Prostate gland (tissue), 2 donors: ENCODE data around the gene CNTLN. TPM values are rescaled to one million over a fixed set of nuclear protein-coding genes. Genes with fewer than 3 reads are reported as not detected.

ENCODE experiments used
- DNase-seq: peaks from one replicate; pipeline ENCODE4 v3.0.0-alpha.2; 2019; ENCODE audit warnings: low spot score
- H3K27ac ChIP-seq, 2 donors: fragments of 200-600 bp; sonication (generic); 2 replicates each; pipeline ENCODE4 v1.5.1; 2017 to 2019
- H3K27me3 ChIP-seq: fragments of 200-600 bp; sonication (generic); replicated peaks from 2 replicates; pipeline ENCODE4 v1.5.1; 2019; ENCODE audit not compliant: insufficient read depth
- H3K36me3 ChIP-seq, 2 donors: fragments of 200-600 bp; sonication (generic); 1 replicate in 1 of 2; 2 replicates in 1 of 2; pipeline versions ENCODE4 v1.5.1 to v1.8.1; 2017 to 2019
- H3K4me1 ChIP-seq: fragments of 200-600 bp; sonication (generic); replicated peaks from 2 replicates; pipeline ENCODE4 v1.5.1; 2019
- H3K4me3 ChIP-seq, 2 donors: fragments of 200-600 bp; sonication (generic); 2 replicates each; pipeline ENCODE4 v1.5.1; 2017 to 2019
- H3K9me3 ChIP-seq: fragments of 200-600 bp; sonication (generic); 2 replicates; pipeline ENCODE4 v1.5.1; 2017
- CTCF ChIP-seq, 4 experiments: fragments of 200-600 bp in 2 of 4; fragments of 450-650 bp in 2 of 4; sonication (generic) in 2 of 4; IDR thresholded peaks; 1 replicate in 3 of 4; 2 replicates in 1 of 4; pipeline ENCODE4 v1.5.1; 2016 to 2019; ENCODE audit warnings: antibody characterized with exemption in 4 of 4, mild to moderate bottlenecking in 2 of 4, moderate library complexity in 2 of 4
- POLR2A ChIP-seq: fragments of 450-650 bp; IDR thresholded peaks from one replicate; pipeline ENCODE4 v1.6.1; 2016; ENCODE audit warnings: antibody characterized with exemption, mild to moderate bottlenecking
- POLR2AphosphoS5 ChIP-seq: sonication (generic); formaldehyde crosslinking; IDR thresholded peaks from one replicate; pipeline ENCODE4 v1.6.1; 2017; ENCODE audit warnings: antibody characterized with exemption
- WGBS: methylation state at CpG from one replicate; pipeline ENCODE4 v1.1.5; 2018; 5-methylcytosine and 5-hydroxymethylcytosine counted together
- intact Hi-C: fragments of 100-400 bp; cut with DNase I; formaldehyde crosslinking; loops from one replicate; pipeline ENCODE4 v1.14.2; 2022
- total RNA-seq, 2 donors: library from RNA; depleted of rRNA; stranded (reverse); fragments of >200 nt; gene quantifications; one replicate each; pipeline ENCODE4 v1.1.0, GENCODE V29; 2016

CNTLN gene
- total RNA-seq, 2 donors from 2014 or later, result 4.1 to 12.9 TPM

- H3K4me1 ChIP-seq, result no peaks in the 10 kb centered on the region
- intact Hi-C loops, result no loop called here
- H3K36me3 ChIP-seq, result no peaks in the 10 kb centered on the region
- no peak for TF ChIP-seq CTCF (IDR thresholded peaks at IDR 0.05)
- TF ChIP-seq POLR2AphosphoS5, result no peak
- no peak for TF ChIP-seq POLR2A
- 80% methylated on average over 4 of the region's 4 CpGs for WGBS
- H3K27ac ChIP-seq, result no peak overlapping the region
- H3K9me3 ChIP-seq, result no peaks in the 10 kb centered on the region
- no peaks in the 10 kb centered on the region for H3K27me3 ChIP-seq
- no peak overlapping the region for H3K4me3 ChIP-seq
- no peak for DNase-seq
These were observed 288.3 kb downstream of the CNTLN start for GRCh38 chr9:17422994-17423680.

GRCh38 chr9:17423681-17424011 lies 288.8 kb downstream of the CNTLN start:
- H3K27ac ChIP-seq, result no peak overlapping the region

GRCh38 chr9:17425384-17425783 lies 290.5 kb downstream of the CNTLN start:
- Histone ChIP-seq H3K36me3 (no peaks in the 10 kb centered on the region), H3K4me3 (no peak overlapping the region), H3K27me3 (no peaks in the 10 kb centered on the region), H3K27ac (no peak overlapping the region), H3K4me1 (no peaks in the 10 kb centered on the region), H3K9me3 (no peaks in the 10 kb centered on the region)
- intact Hi-C loops, result no loop called here
- no peak for DNase-seq
- no peak for TF ChIP-seq POLR2AphosphoS5
- TF ChIP-seq CTCF (IDR thresholded peaks at IDR 0.05), result no peak
- TF ChIP-seq POLR2A, result no peak
- WGBS, result 92% methylated on average over 2 of the region's 2 CpGs

More at GRCh38 chr9:17423681-17424011, 288.8 kb downstream of the CNTLN start:
- Histone ChIP-seq H3K4me1 (no peaks in the 10 kb centered on the region), H3K4me3 (no peak overlapping the region), H3K9me3 (no peaks in the 10 kb centered on the region), H3K36me3 (no peaks in the 10 kb centered on the region), H3K27me3 (no peaks in the 10 kb centered on the region)
- WGBS, result 92% methylated on average over 4 of the region's 4 CpGs
- no peak for TF ChIP-seq POLR2A
- no peak for TF ChIP-seq POLR2AphosphoS5
- TF ChIP-seq CTCF (IDR thresholded peaks at IDR 0.05), result no peak
- no peak for DNase-seq
- intact Hi-C loops, result no loop called here

GRCh38 chr9:17433526-17433925 lies 298.7 kb downstream of the CNTLN start:
- Histone ChIP-seq H3K9me3 (no peaks in the 10 kb centered on the region), H3K27ac (no peak overlapping the region), H3K36me3 (no peaks in the 10 kb centered on the region), H3K4me3 (no peak overlapping the region), H3K4me1 (no peaks in the 10 kb centered on the region), H3K27me3 (no peaks in the 10 kb centered on the region)
- TF ChIP-seq POLR2AphosphoS5 (no peak), POLR2A (no peak), CTCF (IDR thresholded peaks at IDR 0.05) (no peak)
- no peak for DNase-seq
- intact Hi-C loops, result no loop called here
- WGBS, result 96% methylated on average over 6 of the region's 6 CpGs

- 95% methylated on average over 7 of the region's 7 CpGs for WGBS
- Histone ChIP-seq H3K4me3 (no peak overlapping the region), H3K4me1 (no peaks in the 10 kb centered on the region), H3K27ac (no peak overlapping the region), H3K36me3 (no peaks in the 10 kb centered on the region), H3K27me3 (no peaks in the 10 kb centered on the region), H3K9me3 (no peaks in the 10 kb centered on the region)
- no peak for TF ChIP-seq POLR2A
- TF ChIP-seq CTCF (IDR thresholded peaks at IDR 0.05), result no peak
- TF ChIP-seq POLR2AphosphoS5, result no peak
- DNase-seq, result no peak
- intact Hi-C loops, result no loop called here
These were observed 302.0 kb downstream of the CNTLN start for GRCh38 chr9:17436854-17437253.
